GM19351 (cell line): ENCODE data around the gene BROX.

Experiments used
- ATAC-seq: cut with Tn5 transposase; IDR thresholded peaks from one replicate; pipeline ENCODE4 v1.9.1; 2021; ENCODE audit warnings: mild to moderate bottlenecking, moderate library complexity; ENCODE audit not compliant: unreplicated experiment

Gene BROX

GRCh38 chr1:222772996-222773379, 60.6 kb downstream of the BROX start:
- peak; percentile 82 for ATAC-seq

- no peak for ATAC-seq
Observed at GRCh38 chr1:222777463-222777862, 65.1 kb downstream of the BROX start.

- no peak for ATAC-seq
Observed at GRCh38 chr1:222777977-222778376, 65.6 kb downstream of the BROX start.

- no peak for ATAC-seq
Observed at GRCh38 chr1:222781251-222781650, 68.9 kb downstream of the BROX start.

GRCh38 chr1:222783051-222783450, 70.7 kb downstream of the BROX start:
- ATAC-seq, result no peak

- ATAC-seq, result no peak
Observed at GRCh38 chr1:222784371-222784770, 72.0 kb downstream of the BROX start.
